HCT116 (cell line): ENCODE measurements around the gene CYB5R2. TPM values are rescaled to one million over a fixed set of nuclear protein-coding genes. Genes with fewer than 3 reads are reported as not detected.

Source experiments
- ATAC-seq: fragments of 200-7000 bp; cut with Tn5 transposase; 2 replicates; pipeline ENCODE4 v1.9.1; 2020; ENCODE audit warnings: mild to moderate bottlenecking, moderate library complexity
- BruUV-seq: library from RNA; stranded (reverse); fragments of 400-500 nt; replicated peaks from 2 replicates; lab custom pipeline; 2021; lab: Mats Ljungman, UMichigan
- CTCF ChIA-PET: fragments of 300-600 bp; sonication (Branson Sonifier 250); formaldehyde crosslinking; loops from one replicate; lab custom pipeline; 2021; ENCODE audit warnings: antibody characterized with exemption; lab: Charles Lee
- POLR2A ChIA-PET: fragments of 300-600, 350-600 bp; sonication (Branson Sonifier 250); formaldehyde crosslinking; loops from one replicate; lab custom pipeline; 2021; ENCODE audit warnings: antibody characterized with exemption; lab: Charles Lee
- RAD21 ChIA-PET, 2 experiments: fragments of 300-600 bp; sonication (Branson Sonifier 250); formaldehyde crosslinking; loops; one replicate each; lab custom pipeline; 2023; ENCODE audit warnings: low total read pairs in 2 of 2; ENCODE audit not compliant: uncharacterized antibody in 2 of 2, unreplicated experiment in 2 of 2, low non-redundant PET in 1 of 2; lab: Charles Lee
- DNase-seq: peaks from one replicate; pipeline ENCODE4 v3.0.0-alpha.2; 2010; ENCODE audit warnings: low read depth, low spot score
- H2AFZ ChIP-seq: fragments of 200-600 bp; shearing (Covaris generic), sonication (generic); 2 replicates; pipeline ENCODE4 v1.6.1; 2017; ENCODE audit warnings: low read depth, mixed run types, mixed read lengths, antibody characterized with exemption, low read length; ENCODE audit not compliant: poor library complexity, severe bottlenecking
- H3K27ac ChIP-seq: 2 replicates; pipeline ENCODE4 v1.5.1; 2012; ENCODE audit warnings: low read depth, low read length
- H3K27me3 ChIP-seq: fragments of 200-600 bp; sonication (generic); 2 replicates; pipeline ENCODE4 v1.6.1; 2016; ENCODE audit warnings: mixed run types, low read length, mixed read lengths; ENCODE audit not compliant: insufficient read depth
- H3K36me3 ChIP-seq, 2 experiments: fragments of 200-500 bp in 1 of 2; fragments of 200-600 bp in 1 of 2; sonication (Bioruptor generic) in 1 of 2; sonication (generic) in 1 of 2; 2 replicates each; pipeline versions ENCODE4 v1.5.1 to v1.6.1; 2014 to 2016; ENCODE audit warnings: low read length in 2 of 2, inconsistent platforms in 1 of 2, mixed read lengths in 1 of 2, mixed run types in 1 of 2; ENCODE audit not compliant: insufficient read depth in 2 of 2, control insufficient read depth in 1 of 2
- H3K4me1 ChIP-seq, 2 experiments: fragments of 200-600 bp in 1 of 2; sonication (generic) in 1 of 2; 2 replicates each; pipeline versions ENCODE4 v1.5.1 to v1.6.1; 2012 to 2017; ENCODE audit warnings: low read length in 2 of 2, inconsistent platforms in 1 of 2, mild to moderate bottlenecking in 1 of 2, mixed read lengths in 1 of 2, mixed run types in 1 of 2, moderate library complexity in 1 of 2; ENCODE audit not compliant: insufficient read depth in 2 of 2, control insufficient read depth in 1 of 2
- H3K4me2 ChIP-seq: fragments of 200-600 bp; sonication (generic); 2 replicates; pipeline ENCODE4 v1.6.1; 2017; ENCODE audit warnings: mixed run types, low read length, mixed read lengths
- H3K4me3 ChIP-seq, 2 experiments: fragments of 200-600 bp in 1 of 2; sonication (generic) in 1 of 2; replicated peaks in 1 of 2; 2 replicates each; pipeline ENCODE4 v1.5.1; 2011 to 2016; ENCODE audit warnings: low read length in 2 of 2, control low read depth in 1 of 2, low read depth in 1 of 2, mild to moderate bottlenecking in 1 of 2, mixed read lengths in 1 of 2, mixed run types in 1 of 2
- H3K79me2 ChIP-seq: fragments of 200-600 bp; sonication (generic); 2 replicates; pipeline ENCODE4 v1.6.1; 2017; ENCODE audit warnings: mild to moderate bottlenecking, mixed run types, low read length, moderate library complexity, mixed read lengths; ENCODE audit not compliant: insufficient read depth
- H3K9ac ChIP-seq: fragments of 200-600 bp; sonication (generic); 2 replicates; pipeline ENCODE4 v1.6.1; 2016; ENCODE audit warnings: low read length, mixed read lengths
- H3K9me2 ChIP-seq: fragments of 200-600 bp; sonication (generic), shearing (Covaris generic); 2 replicates; pipeline ENCODE4 v1.6.1; 2017; ENCODE audit warnings: mixed run types, mild to moderate bottlenecking, moderate library complexity; ENCODE audit not compliant: insufficient read depth
- H3K9me3 ChIP-seq, 2 experiments: fragments of 200-500 bp in 1 of 2; fragments of 200-600 bp in 1 of 2; sonication (Bioruptor generic) in 1 of 2; sonication (generic) in 1 of 2; 2 replicates each; pipeline ENCODE4 v1.6.1; 2014 to 2017; ENCODE audit warnings: low read length in 2 of 2, mixed read lengths in 2 of 2, inconsistent platforms in 1 of 2, low read depth in 1 of 2, mild to moderate bottlenecking in 1 of 2, mixed run types in 1 of 2, moderate library complexity in 1 of 2; ENCODE audit not compliant: control insufficient read depth in 1 of 2, insufficient read depth in 1 of 2
- H4K20me1 ChIP-seq: fragments of 200-600 bp; sonication (generic), shearing (Covaris generic); 2 replicates; pipeline ENCODE4 v1.6.1; 2017; ENCODE audit warnings: mixed run types, mild to moderate bottlenecking, moderate library complexity; ENCODE audit not compliant: insufficient read depth
- POLR2A ChIP-seq: IDR thresholded peaks from 2 replicates; pipeline ENCODE4 v1.7.0; 2011; ENCODE audit warnings: borderline replicate concordance; ENCODE audit not compliant: insufficient read depth, insufficient read length; ENCODE audit errors: extremely low read depth
- SIN3A ChIP-seq: IDR thresholded peaks from 2 replicates; pipeline ENCODE4 v1.6.1; 2012; ENCODE audit warnings: low read depth
- SRF ChIP-seq: IDR thresholded peaks from 2 replicates; pipeline ENCODE4 v1.6.1; 2012; ENCODE audit warnings: low read depth
- ZFX ChIP-seq: fragments of 450-650 bp; IDR thresholded peaks from 2 replicates; pipeline ENCODE4 v1.6.1; 2017
- intact Hi-C: fragments of 100-400 bp; cut with micrococcal nuclease; formaldehyde crosslinking; loops from 2 replicates; pipeline ENCODE4 v1.10.0; 2022
- total RNA-seq: library from RNA; stranded (reverse); gene quantifications from one replicate; pipeline ENCODE4 v1.2.1, GENCODE V29; 2021; ENCODE audit not compliant: unreplicated experiment

The CYB5R2 gene
- total RNA-seq, 1 experiment from 2014 or later = 14.4 TPM

- ATAC-seq (no peak), DNase-seq (no peak)
- H3K9ac ChIP-seq = no peak overlapping the region
- CTCF ChIA-PET = no interaction called here
- H3K4me3 ChIP-seq = no peak overlapping the region
- no peak overlapping the region for H3K27ac ChIP-seq
- no peak overlapping the region for H2AFZ ChIP-seq
- TF ChIP-seq SIN3A (no peak), SRF (no peak), POLR2A (no peak), ZFX (no peak)
- no peaks in the 10 kb centered on the region for H3K9me3 ChIP-seq
- RAD21 ChIA-PET = no interaction called here
- BruUV-seq = no TSS peak
- no peaks in the 10 kb centered on the region for H4K20me1 ChIP-seq
- intact Hi-C loops = no loop called here
- H3K4me1 ChIP-seq = no peaks in the 10 kb centered on the region
- H3K79me2 ChIP-seq = no peaks in the 10 kb centered on the region
- no peaks in the 10 kb centered on the region for H3K27me3 ChIP-seq
- no peaks in the 10 kb centered on the region for H3K36me3 ChIP-seq
- POLR2A ChIA-PET = no interaction called here
- H3K4me2 ChIP-seq = no peak overlapping the region
- H3K9me2 ChIP-seq = no peaks in the 10 kb centered on the region
These were observed 56.3 kb downstream of the CYB5R2 start for GRCh38 chr11:7617032-7617431.

Other genes starting within 250 kb of the CYB5R2 start
- gene OLFML1, start 188.0 kb downstream of the CYB5R2 start, total RNA-seq = not detected
- gene PPFIBP2, start 159.5 kb downstream of the CYB5R2 start, total RNA-seq = 5.7 TPM
- not detected for gene OVCH2, start 33.0 kb upstream of the CYB5R2 start, total RNA-seq
- not detected for gene OR5P2, start 123.4 kb upstream of the CYB5R2 start, total RNA-seq
- gene OR5P3, start 157.3 kb upstream of the CYB5R2 start, total RNA-seq = not detected